Measurements from ENCODE around the gene ZFX. TPM values are rescaled to one million over a fixed set of nuclear protein-coding genes. Genes with fewer than 3 reads are reported as not detected.

The ZFX gene
- total RNA-seq, 2 experiments from 2014 or later, result 44.6 to 46.0 TPM

- ChIA-PET POLR2A (no interaction called here), CTCF (no interaction called here)
- H3K4me3 Mint-ChIP-seq, result no peak overlapping the region
- H3K9me3 Mint-ChIP-seq, result no peaks in the 10 kb centered on the region
- H3K36me3 Mint-ChIP-seq (ENCODE audit: low read depth), result peaks cover 21% of the 10 kb centered on the region
- no peaks in the 10 kb centered on the region for H3K27me3 Mint-ChIP-seq
- no peak for DNase-seq
- H3K27ac Mint-ChIP-seq, result no peak overlapping the region
- no peaks in the 10 kb centered on the region for H3K4me1 Mint-ChIP-seq
Observed at GRCh38 chrX:24210190-24210589, 60.7 kb downstream of the ZFX start.

- POLR2A ChIA-PET, result no interaction called here
- no peaks in the 10 kb centered on the region for H3K9me3 Mint-ChIP-seq
- no peaks in the 10 kb centered on the region for H3K4me1 Mint-ChIP-seq
- H3K27ac Mint-ChIP-seq, result no peak overlapping the region
- no peaks in the 10 kb centered on the region for H3K27me3 Mint-ChIP-seq
- H3K4me3 Mint-ChIP-seq, result no peak overlapping the region
- CTCF ChIA-PET, result no interaction called here
- no peak for DNase-seq
- H3K36me3 Mint-ChIP-seq (ENCODE audit: low read depth), result peaks cover 14% of the 10 kb centered on the region
Observed at GRCh38 chrX:24214568-24214967, 65.0 kb downstream of the ZFX start.

- no peaks in the 10 kb centered on the region for H3K27me3 Mint-ChIP-seq
- H3K4me1 Mint-ChIP-seq, result no peaks in the 10 kb centered on the region
- no peak overlapping the region for H3K4me3 Mint-ChIP-seq
- H3K36me3 Mint-ChIP-seq (ENCODE audit: low read depth), result peaks cover 9% of the 10 kb centered on the region
- no peak overlapping the region for H3K27ac Mint-ChIP-seq
- no peak for DNase-seq
- POLR2A ChIA-PET, result no interaction called here
- no peaks in the 10 kb centered on the region for H3K9me3 Mint-ChIP-seq
- CTCF ChIA-PET, result no interaction called here
Observed at GRCh38 chrX:24215272-24215671, 65.7 kb downstream of the ZFX start.

GRCh38 chrX:24216037-24216436, 66.5 kb downstream of the ZFX start:
- peaks cover 5% of the 10 kb centered on the region for H3K36me3 Mint-ChIP-seq (ENCODE audit: low read depth)
- H3K27ac Mint-ChIP-seq, result no peak overlapping the region

GRCh38 chrX:24216827-24217226, 67.3 kb downstream of the ZFX start:
- Mint-ChIP-seq H3K27me3 (no peaks in the 10 kb centered on the region), H3K4me1 (no peaks in the 10 kb centered on the region), H3K9me3 (no peaks in the 10 kb centered on the region), H3K36me3 (ENCODE audit: low read depth) (peaks cover 4% of the 10 kb centered on the region), H3K27ac (no peak overlapping the region), H3K4me3 (no peak overlapping the region)
- CTCF ChIA-PET, result no interaction called here
- POLR2A ChIA-PET, result no interaction called here
- no peak for DNase-seq

More at GRCh38 chrX:24216037-24216436, 66.5 kb downstream of the ZFX start:
- Mint-ChIP-seq H3K27me3 (no peaks in the 10 kb centered on the region), H3K4me1 (no peaks in the 10 kb centered on the region), H3K4me3 (no peak overlapping the region), H3K9me3 (no peaks in the 10 kb centered on the region)
- POLR2A ChIA-PET, result no interaction called here
- CTCF ChIA-PET, result no interaction called here
- no peak for DNase-seq

GRCh38 chrX:24219320-24219719, 69.8 kb downstream of the ZFX start:
- Mint-ChIP-seq H3K27me3 (no peaks in the 10 kb centered on the region), H3K36me3 (ENCODE audit: low read depth) (no peaks in the 10 kb centered on the region), H3K9me3 (no peaks in the 10 kb centered on the region), H3K27ac (no peak overlapping the region), H3K4me3 (no peak overlapping the region), H3K4me1 (no peaks in the 10 kb centered on the region)
- ChIA-PET POLR2A (no interaction called here), CTCF (no interaction called here)
- DNase-seq, result no peak

GRCh38 chrX:24221872-24222271, 72.3 kb downstream of the ZFX start:
- Mint-ChIP-seq H3K36me3 (ENCODE audit: low read depth) (peaks cover 2% of the 10 kb centered on the region), H3K27me3 (no peaks in the 10 kb centered on the region), H3K4me1 (no peaks in the 10 kb centered on the region), H3K4me3 (no peak overlapping the region), H3K27ac (no peak overlapping the region), H3K9me3 (peaks cover 3% of the 10 kb centered on the region)
- DNase-seq, result no peak
- POLR2A ChIA-PET, result no interaction called here
- CTCF ChIA-PET, result no interaction called here

- Mint-ChIP-seq H3K4me3 (no peak overlapping the region), H3K27ac (no peak overlapping the region), H3K27me3 (no peaks in the 10 kb centered on the region), H3K4me1 (no peaks in the 10 kb centered on the region), H3K9me3 (peaks cover 3% of the 10 kb centered on the region), H3K36me3 (ENCODE audit: low read depth) (peaks cover 2% of the 10 kb centered on the region)
- ChIA-PET POLR2A (no interaction called here), CTCF (no interaction called here)
- no peak for DNase-seq
Observed at GRCh38 chrX:24225265-24225664, 75.7 kb downstream of the ZFX start.

- Mint-ChIP-seq H3K27me3 (no peaks in the 10 kb centered on the region), H3K4me3 (no peak overlapping the region), H3K36me3 (ENCODE audit: low read depth) (peaks cover 2% of the 10 kb centered on the region), H3K27ac (no peak overlapping the region), H3K4me1 (no peaks in the 10 kb centered on the region), H3K9me3 (peaks cover 3% of the 10 kb centered on the region)
- ChIA-PET CTCF (interaction anchor here (0.6 kb wide), 1 partner anchor 22 kb away, joined by 4 read pairs; no protein-coding TSS in a partner anchor), POLR2A (no interaction called here)
- no peak for DNase-seq
Observed at GRCh38 chrX:24226176-24226575, 76.6 kb downstream of the ZFX start.

- DNase-seq, result no peak
- H3K9me3 Mint-ChIP-seq, result peaks cover 3% of the 10 kb centered on the region
- POLR2A ChIA-PET, result no interaction called here
- H3K36me3 Mint-ChIP-seq (ENCODE audit: low read depth), result peaks cover 2% of the 10 kb centered on the region
- CTCF ChIA-PET, result no interaction called here
- H3K4me1 Mint-ChIP-seq, result no peaks in the 10 kb centered on the region
- no peak overlapping the region for H3K4me3 Mint-ChIP-seq
- H3K27ac Mint-ChIP-seq, result no peak overlapping the region
- no peaks in the 10 kb centered on the region for H3K27me3 Mint-ChIP-seq
Observed at GRCh38 chrX:24228596-24228995, 79.1 kb downstream of the ZFX start.

- no peak overlapping the region for H3K4me3 Mint-ChIP-seq
- no peak for DNase-seq
- POLR2A ChIA-PET, result no interaction called here
- peaks cover 2% of the 10 kb centered on the region for H3K36me3 Mint-ChIP-seq (ENCODE audit: low read depth)
- no peak overlapping the region for H3K27ac Mint-ChIP-seq
- no peaks in the 10 kb centered on the region for H3K4me1 Mint-ChIP-seq
- H3K27me3 Mint-ChIP-seq, result no peaks in the 10 kb centered on the region
- H3K9me3 Mint-ChIP-seq, result peaks cover 3% of the 10 kb centered on the region
- CTCF ChIA-PET, result no interaction called here
Observed at GRCh38 chrX:24229400-24229879, 79.9 kb downstream of the ZFX start.

GRCh38 chrX:24229976-24230375, 80.4 kb downstream of the ZFX start:
- Mint-ChIP-seq H3K9me3 (peaks cover 3% of the 10 kb centered on the region), H3K4me3 (no peak overlapping the region), H3K27me3 (no peaks in the 10 kb centered on the region), H3K27ac (no peak overlapping the region), H3K36me3 (ENCODE audit: low read depth) (peaks cover 2% of the 10 kb centered on the region), H3K4me1 (peaks cover 2% of the 10 kb centered on the region)
- no peak for DNase-seq
- CTCF ChIA-PET, result interaction anchor here (1.7 kb wide), 1 partner anchor 28 kb away, joined by 3 read pairs; no protein-coding TSS in a partner anchor
- POLR2A ChIA-PET, result no interaction called here

- POLR2A ChIA-PET, result no interaction called here
- no peak overlapping the region for H3K27ac Mint-ChIP-seq
- peaks cover 8% of the 10 kb centered on the region for H3K4me1 Mint-ChIP-seq
- no peaks in the 10 kb centered on the region for H3K27me3 Mint-ChIP-seq
- H3K36me3 Mint-ChIP-seq (ENCODE audit: low read depth), result no peaks in the 10 kb centered on the region
- no peak for DNase-seq
- CTCF ChIA-PET, result interaction anchor here (1.7 kb wide), 1 partner anchor 29 kb away, joined by 3 read pairs; no protein-coding TSS in a partner anchor
- H3K9me3 Mint-ChIP-seq, result no peaks in the 10 kb centered on the region
- no peak overlapping the region for H3K4me3 Mint-ChIP-seq
Observed at GRCh38 chrX:24231131-24231540, 81.6 kb downstream of the ZFX start.

GRCh38 chrX:24231641-24232179, 82.2 kb downstream of the ZFX start:
- Mint-ChIP-seq H3K4me1 (peaks cover 8% of the 10 kb centered on the region), H3K27me3 (no peaks in the 10 kb centered on the region), H3K4me3 (no peak overlapping the region), H3K27ac (no peak overlapping the region), H3K9me3 (no peaks in the 10 kb centered on the region), H3K36me3 (ENCODE audit: low read depth) (no peaks in the 10 kb centered on the region)
- ChIA-PET CTCF (interaction anchor here (0.6 to 1.7 kb wide), 4 partner anchors 30 to 312 kb away, joined by 3 to 4 read pairs (median 3); no protein-coding TSS in a partner anchor), POLR2A (no interaction called here)
- DNase-seq, result no peak

All from activated CD4-positive, alpha-beta T cell treated with anti-CD3 and anti-CD28 coated beads, Interleukin-2, amount 10 ng/mL, durations not matched to agents 7 days and 5 days (primary cell).